HPDE6-E6E7 (cell line): ENCODE results near the gene DUSP12.
"Not testable (repeated sequence)": the region's sequence is repeated elsewhere in the genome, so short reads cannot be mapped to it uniquely, and the experiment has no call there.

Experiments used
- DNase-seq: peaks from one replicate; pipeline ENCODE4 v3.0.0; 2011; ENCODE audit warnings: missing footprints; ENCODE audit errors: extremely low spot score

Gene DUSP12

DNA sequence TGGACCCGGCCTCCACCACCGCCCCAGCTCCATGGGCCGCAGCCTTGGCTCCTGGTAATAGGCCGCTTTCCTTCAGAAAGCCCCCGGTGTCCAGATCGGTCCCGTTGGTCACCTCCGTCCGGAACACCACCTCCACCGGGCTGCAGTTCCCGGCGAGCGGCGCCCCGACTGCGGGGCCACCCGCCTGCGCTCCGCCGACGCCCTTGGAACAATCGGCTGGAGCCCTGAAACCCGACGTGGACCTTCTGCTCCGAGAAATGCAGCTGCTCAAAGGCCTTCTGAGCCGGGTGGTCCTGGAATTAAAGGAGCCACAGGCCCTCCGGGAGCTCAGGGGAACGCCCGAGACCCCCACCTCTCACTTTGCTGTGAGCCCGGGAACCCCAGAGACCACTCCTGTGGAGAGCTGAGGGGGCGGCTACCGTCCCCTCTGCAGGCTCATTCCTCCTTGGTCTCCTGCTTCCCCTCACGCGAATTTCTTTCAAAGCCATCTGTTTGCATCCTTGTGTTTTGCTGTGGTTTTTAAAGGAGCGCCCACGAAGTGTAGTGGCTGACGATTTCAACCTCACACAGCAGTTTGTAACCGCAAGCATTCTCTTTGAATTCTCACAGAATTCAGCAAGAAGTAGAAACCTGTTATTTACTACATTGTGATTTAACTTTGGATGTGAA is 22.2 kb upstream of the DUSP12 start:
- DNase-seq = no peak

DNA sequence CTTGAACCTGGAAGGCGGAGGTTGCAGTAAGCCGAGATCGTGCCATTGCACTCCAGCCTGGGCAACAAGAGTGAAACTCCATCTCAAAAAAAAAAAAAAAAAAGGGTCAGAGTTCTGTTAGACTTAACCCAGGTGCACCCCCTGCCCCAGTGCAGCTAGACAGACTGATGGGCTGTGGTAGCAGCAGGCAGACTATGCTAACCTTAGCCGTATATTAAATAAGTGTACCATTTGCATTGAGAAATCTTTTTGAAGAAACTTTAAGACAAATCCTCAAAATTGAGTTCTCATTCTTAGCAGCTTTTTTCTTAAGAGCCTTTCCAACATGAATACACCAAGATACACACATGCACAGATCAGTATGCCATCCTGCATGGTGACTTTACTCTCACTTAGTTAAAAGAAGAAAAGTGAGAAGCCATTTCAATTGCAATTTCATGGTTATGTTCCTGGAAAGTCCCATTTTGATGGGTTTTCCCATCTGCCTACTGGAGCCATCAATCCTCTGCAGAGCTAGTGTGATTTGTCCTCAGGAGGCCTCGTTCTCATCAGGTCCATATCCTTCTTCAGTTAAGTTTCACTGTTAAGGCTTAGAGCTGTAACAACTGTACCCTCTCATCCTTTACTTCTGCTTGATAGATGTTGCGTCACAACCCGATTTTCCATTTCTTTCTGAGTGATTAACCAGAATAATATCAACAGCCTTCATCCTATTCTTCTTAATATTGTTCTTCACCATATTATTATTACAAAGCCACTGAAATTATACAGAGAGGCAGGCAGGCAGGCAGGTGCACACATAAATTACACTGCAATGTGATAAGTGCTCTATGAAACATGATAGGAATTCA is 21.0 kb upstream of the DUSP12 start:
- DNase-seq = no peak

DNA sequence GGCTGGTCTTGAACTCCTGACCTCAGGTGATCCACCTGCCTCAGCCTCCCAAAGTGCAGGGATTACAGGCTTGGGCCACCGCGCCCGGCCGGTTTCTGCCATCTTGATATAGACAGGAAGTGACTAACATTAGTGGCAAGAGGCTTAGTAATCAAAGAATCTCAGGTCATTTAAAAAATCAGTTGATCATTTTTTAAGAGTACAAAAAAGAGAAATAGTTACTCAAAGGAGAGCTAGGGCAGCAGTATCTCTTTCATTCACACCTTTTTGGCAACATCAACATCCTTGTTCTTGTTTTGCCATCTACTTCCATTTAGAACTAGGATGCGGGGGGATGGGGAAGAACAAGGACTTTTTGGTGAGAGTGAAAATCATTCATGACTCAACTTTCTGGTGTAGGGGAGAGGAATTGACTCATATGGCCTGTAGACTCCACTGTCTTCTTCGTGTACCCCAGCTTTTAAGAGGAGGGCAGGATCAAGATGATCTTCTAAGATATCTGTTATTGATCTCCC is 19.5 kb upstream of the DUSP12 start:
- DNase-seq = peak; percentile 71

DNA sequence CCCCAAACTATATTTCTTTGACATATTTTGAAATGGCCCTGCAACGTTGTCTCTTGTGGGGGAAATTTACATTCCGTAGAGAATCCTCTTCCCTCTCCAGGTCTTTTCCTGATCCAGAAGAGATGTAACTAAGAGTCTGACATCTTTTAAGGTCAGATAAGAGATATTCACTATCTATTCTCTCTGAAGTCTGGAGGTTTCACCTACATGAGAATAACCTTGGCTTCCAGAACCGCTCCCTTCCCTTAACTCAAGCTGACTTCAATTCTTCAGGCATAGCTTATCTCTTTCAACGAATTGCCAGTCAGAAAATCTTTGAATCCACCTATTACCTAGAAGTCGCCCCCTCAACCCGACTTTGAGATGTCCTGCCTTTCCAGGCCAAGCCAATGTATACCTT is 18.3 kb upstream of the DUSP12 start:
- no peak for DNase-seq

GRCh38 chr1:161731981-161732718 is 17.4 kb upstream of the DUSP12 start:
- no peak for DNase-seq

GRCh38 chr1:161733526-161733925 is 16.1 kb upstream of the DUSP12 start:
- DNase-seq = peak; percentile 66

DNA sequence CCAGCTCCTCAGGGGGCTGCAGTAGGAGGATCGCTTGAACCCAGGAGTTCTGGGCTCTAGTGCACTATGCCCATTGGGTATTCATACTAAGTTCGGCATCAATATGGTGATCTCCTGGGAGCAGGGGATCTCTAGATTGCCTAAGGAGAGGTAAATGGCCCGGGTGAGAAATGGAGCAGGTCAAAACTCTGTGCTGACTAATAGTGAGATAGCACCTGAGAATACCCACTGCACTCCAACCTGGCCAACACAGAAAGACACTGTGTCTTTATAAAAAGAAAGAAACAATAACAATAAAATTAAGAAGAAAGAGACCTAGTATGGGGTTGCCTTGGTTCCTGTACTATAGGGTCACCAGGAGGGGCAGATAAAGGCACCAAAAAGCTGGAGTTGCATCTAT is 13.7 kb upstream of the DUSP12 start:
- DNase-seq = no peak

DNA sequence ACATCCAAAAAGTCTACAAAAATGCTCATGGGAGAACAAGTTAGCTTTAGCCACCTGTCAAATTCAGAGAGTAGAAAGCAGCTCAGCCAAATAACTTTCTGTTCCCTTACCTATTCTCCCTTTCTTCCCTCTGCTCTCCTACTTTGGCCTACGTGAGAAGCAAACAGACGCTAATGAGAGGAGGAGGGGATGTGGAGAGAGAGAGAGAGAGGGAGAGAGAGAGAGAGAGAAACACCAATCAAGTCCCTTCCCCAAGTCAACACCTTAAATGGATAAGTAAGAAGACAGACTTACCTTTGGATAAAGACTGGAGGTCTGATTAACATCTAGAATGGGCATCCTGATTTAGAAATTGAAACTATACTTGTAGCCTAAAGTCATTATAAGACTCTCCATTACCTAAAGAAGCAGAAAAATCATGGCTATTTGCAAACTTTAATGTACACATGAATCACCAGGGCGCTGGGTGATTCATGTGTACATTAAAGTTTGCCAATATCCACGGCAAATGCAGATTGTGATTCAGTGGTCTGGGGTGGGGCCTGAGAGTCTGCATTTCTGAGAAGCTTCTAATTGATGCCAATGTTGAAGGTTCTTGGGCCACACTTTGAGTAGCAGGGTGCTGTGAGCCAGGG is 13.1 kb upstream of the DUSP12 start:
- no peak for DNase-seq

- DNase-seq = no peak
Observed at GRCh38 chr1:161737625-161738024, 12.0 kb upstream of the DUSP12 start.

DNA sequence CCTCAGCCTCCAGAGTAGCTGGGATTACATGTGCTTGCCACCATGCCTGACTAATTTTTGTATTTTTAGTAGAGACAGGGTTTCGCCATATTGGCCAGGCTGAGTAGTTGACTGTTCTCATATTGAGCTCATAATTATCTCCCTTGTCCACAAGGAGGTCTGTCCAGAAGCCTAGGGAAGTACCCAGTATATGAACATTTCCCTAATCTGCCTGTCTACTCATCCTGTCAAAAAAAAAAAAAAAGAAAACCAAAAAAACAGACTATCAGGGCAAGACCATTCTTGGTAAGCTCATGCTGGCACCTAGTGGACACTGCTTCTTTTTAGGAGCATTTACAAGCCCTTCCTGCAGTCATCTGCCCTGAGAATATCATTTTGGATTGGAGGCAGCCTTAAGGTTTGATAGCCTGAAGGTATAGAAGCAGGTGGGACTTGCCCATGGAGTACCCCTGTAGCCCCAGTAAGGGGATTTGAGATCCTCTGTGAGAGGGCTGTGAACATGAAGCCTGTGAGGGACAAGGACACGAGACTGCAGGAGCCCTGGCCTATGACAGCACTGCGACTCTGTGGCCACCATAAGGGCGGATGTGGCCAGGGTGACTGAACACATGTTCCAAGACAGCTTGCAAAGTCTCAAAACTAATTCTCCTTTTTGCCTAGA is 10.8 kb upstream of the DUSP12 start:
- DNase-seq = peak; percentile 52

GRCh38 chr1:161739865-161740566 is 9.6 kb upstream of the DUSP12 start:
- no peak for DNase-seq

- DNase-seq = no peak
Observed at GRCh38 chr1:161740921-161741320, 8.7 kb upstream of the DUSP12 start.

GRCh38 chr1:161743231-161743630 is 6.4 kb upstream of the DUSP12 start:
- no peak for DNase-seq

DNA sequence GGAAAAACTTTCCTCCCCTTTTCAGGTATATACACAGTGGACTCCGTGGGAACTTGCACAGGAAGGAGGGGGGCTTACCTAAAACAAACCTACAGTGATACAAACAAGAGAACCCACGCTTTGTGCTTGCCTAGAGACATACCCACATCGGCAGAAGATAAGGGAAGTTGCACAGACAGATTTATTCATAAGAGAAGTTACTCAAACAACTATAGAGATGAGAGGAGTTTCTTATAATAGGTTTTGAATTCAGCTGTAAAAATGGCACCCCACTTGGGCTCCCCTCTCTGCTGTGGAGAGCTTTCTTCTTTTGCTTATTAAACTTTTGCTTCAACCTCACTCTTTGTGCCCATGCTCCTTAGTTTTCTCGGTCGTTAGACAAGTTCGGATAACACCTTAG is 1.8 kb upstream of the DUSP12 start:
- no peak for DNase-seq

DNA sequence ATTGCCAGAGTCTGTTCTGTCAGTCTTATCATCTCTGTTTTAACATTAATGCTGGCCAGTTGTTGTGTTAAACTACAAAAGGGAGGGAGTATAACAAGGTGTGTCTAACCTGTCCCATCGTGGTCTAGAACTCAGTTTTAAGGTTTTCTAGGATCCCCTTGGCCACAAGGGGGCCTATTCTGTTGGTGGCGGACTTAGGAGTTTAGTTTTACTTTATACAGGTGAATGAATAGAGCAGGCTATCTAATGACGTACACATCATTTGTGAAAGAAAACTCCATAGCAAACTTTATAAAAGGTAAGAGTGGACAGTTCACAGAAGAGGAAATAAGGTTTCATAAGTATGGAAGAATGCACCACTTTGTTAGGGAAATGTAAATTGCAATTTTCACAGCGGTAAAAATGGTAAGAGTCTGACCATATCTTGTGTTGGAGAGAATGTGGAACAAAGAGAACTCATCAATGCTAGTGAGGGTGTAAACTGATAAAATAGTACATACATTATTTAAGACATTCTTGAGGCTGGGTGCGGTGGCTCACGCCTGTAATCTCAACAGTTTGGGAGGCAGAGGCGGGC is 14.0 kb downstream of the DUSP12 start:
- peak; percentile 22 for DNase-seq

DNA sequence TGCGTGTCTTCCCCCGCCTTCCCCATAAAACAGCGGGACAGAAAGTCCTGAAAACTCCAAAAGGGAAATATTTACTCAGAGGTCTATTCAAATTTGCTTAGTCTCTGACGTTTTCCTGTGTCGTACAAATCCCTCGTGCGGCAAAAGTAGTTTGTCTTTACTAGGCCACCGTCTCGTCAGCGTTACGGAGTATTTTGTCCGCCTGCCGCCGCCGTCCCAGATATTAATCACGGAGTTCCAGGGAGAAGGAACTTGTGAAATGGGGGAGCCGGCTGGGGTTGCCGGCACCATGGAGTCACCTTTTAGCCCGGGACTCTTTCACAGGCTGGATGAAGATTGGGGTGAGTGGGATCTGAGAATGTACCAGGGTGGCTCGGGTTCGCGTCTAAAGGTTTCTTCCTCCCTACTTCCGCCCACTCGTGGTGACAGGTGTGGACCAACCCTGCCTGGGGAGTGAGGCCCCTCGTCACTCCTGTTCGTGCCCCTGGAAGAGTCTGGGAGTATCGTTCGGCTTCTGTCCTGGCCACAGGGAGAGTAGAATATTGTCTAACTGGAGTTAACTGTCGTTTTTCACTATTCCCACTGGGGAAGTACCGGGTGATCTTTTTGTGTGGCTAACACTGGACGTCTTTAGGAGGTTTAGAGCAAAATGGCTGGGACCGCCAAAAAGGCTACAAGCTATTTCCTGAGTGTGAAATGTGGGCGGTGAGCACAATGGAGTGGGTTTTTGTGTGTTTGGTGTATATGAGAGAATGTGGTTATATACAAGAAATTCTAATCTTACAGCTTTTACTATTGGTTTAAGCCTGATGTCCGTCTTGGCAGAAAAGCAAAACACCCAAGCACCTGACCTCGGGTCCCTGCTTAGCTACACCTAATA is 16.8 kb downstream of the DUSP12 start, which contains the start of gene ATF6:
Gene ATF6 (plus strand): TSS at position 219 of the 880 bp plus-strand sequence. CDS start 41 bp downstream, at position 260.
- peak; percentile 64 for DNase-seq

GRCh38 chr1:161768461-161768860 is 18.9 kb downstream of the DUSP12 start:
- DNase-seq = no peak

- DNase-seq = no peak
Observed at GRCh38 chr1:161768986-161769672, 19.5 kb downstream of the DUSP12 start.

GRCh38 chr1:161769673-161770045 is 20.1 kb downstream of the DUSP12 start:
- DNase-seq = not testable (repeated sequence)
